ENCODE results near the gene COL9A1.

Gene COL9A1

DNA sequence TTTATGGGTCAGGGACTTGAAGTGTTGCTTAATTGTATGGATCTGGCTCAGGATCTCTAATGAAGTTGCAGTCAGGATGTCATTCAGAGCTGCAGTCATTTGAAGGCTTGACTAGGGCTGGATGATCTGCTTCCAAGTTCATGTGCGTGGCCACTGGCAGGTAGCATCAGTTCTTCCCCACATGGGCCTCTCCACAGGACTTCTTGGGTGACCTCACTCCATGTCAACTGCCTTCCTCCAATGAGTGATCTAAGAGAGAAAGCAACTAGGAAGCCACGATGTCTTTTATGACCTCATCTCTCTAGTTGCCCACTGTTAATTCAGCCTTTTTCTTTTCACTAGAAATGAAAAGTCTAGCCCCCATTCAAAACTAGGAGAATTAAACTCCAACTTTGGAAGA, 104.1 kb downstream of the COL9A1 start:
- Histone ChIP-seq H3K27ac (ENCODE audit: low read length) (no peak overlapping the region), H3K9ac (ENCODE audit: low read depth, low read length) (no peak overlapping the region), H3K79me2 (ENCODE audit: insufficient read depth, low read length) (no peaks in the 10 kb centered on the region), H3K27me3 (ENCODE audit: insufficient read depth, low read length, poor library complexity) (no peaks in the 10 kb centered on the region), H4K20me1 (ENCODE audit: insufficient read depth, low read length) (no peaks in the 10 kb centered on the region), H3K4me2 (ENCODE audit: insufficient read depth, low read length) (no peak overlapping the region), H3K36me3 (ENCODE audit: insufficient read depth, low read length) (no peaks in the 10 kb centered on the region), H3K9me3 (ENCODE audit: insufficient read depth, low read length, severe bottlenecking) (no peaks in the 10 kb centered on the region), H3K4me3 (ENCODE audit: low read depth in 1 of 2, low read length in 2 of 2) (no peak overlapping the region), H2AFZ (ENCODE audit: low read depth, low read length) (no peak overlapping the region), H3K4me1 (ENCODE audit: insufficient read depth, low read length) (no peaks in the 10 kb centered on the region)
- ATAC-seq (ENCODE audit: insufficient read depth, low read depth) (no peak), DNase-seq (no peak)
- TF ChIP-seq, protein P1, sequence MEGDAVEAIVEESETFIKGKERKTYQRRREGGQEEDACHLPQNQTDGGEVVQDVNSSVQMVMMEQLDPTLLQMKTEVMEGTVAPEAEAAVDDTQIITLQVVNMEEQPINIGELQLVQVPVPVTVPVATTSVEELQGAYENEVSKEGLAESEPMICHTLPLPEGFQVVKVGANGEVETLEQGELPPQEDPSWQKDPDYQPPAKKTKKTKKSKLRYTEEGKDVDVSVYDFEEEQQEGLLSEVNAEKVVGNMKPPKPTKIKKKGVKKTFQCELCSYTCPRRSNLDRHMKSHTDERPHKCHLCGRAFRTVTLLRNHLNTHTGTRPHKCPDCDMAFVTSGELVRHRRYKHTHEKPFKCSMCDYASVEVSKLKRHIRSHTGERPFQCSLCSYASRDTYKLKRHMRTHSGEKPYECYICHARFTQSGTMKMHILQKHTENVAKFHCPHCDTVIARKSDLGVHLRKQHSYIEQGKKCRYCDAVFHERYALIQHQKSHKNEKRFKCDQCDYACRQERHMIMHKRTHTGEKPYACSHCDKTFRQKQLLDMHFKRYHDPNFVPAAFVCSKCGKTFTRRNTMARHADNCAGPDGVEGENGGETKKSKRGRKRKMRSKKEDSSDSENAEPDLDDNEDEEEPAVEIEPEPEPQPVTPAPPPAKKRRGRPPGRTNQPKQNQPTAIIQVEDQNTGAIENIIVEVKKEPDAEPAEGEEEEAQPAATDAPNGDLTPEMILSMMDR (IDR thresholded peaks at IDR 0.05; ENCODE audit: borderline replicate concordance, extremely low read depth, low read length, poor library complexity, severe bottlenecking) = no peak
- no peak for TF ChIP-seq EZH2 (IDR thresholded peaks at IDR 0.05; ENCODE audit: borderline replicate concordance, low read depth, low read length, severe bottlenecking)

DNA sequence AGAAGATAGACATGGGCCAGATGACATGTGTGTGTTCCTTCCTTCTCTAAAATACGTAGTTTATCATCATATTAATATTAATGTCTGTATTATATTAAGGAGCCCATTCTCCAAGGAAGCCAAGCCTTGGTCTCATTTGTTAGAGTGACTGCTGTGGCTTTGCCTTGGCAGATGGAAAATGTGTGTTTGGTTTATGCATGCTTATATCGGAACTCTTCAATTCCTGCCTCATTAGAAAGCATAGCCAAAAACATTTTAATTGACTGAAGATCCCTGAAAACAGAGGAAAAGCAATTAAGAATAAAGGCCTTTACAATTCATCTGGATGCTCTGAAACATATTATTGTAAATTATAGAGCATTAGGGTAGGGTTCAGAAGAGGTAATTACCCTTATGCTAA, 106.4 kb downstream of the COL9A1 start:
- no peak overlapping the region for H2AFZ ChIP-seq (ENCODE audit: low read depth, low read length)
- no peaks in the 10 kb centered on the region for H3K36me3 ChIP-seq (ENCODE audit: insufficient read depth, low read length)
- DNase-seq (no peak), ATAC-seq (ENCODE audit: insufficient read depth, low read depth) (no peak)
- H3K4me3 ChIP-seq (ENCODE audit: low read depth in 1 of 2, low read length in 2 of 2) = no peak overlapping the region
- H4K20me1 ChIP-seq (ENCODE audit: insufficient read depth, low read length) = no peaks in the 10 kb centered on the region
- H3K79me2 ChIP-seq (ENCODE audit: insufficient read depth, low read length) = no peaks in the 10 kb centered on the region
- no peaks in the 10 kb centered on the region for H3K4me1 ChIP-seq (ENCODE audit: insufficient read depth, low read length)
- peaks cover 4% of the 10 kb centered on the region for H3K27me3 ChIP-seq (ENCODE audit: insufficient read depth, low read length, poor library complexity)
- no peak overlapping the region for H3K9ac ChIP-seq (ENCODE audit: low read depth, low read length)
- no peaks in the 10 kb centered on the region for H3K9me3 ChIP-seq (ENCODE audit: insufficient read depth, low read length, severe bottlenecking)
- no peak overlapping the region for H3K27ac ChIP-seq (ENCODE audit: low read length)
- TF ChIP-seq, protein P1 (IDR thresholded peaks at IDR 0.05; ENCODE audit: borderline replicate concordance, extremely low read depth, low read length, poor library complexity, severe bottlenecking) = no peak
- no peak for TF ChIP-seq EZH2 (IDR thresholded peaks at IDR 0.05; ENCODE audit: borderline replicate concordance, low read depth, low read length, severe bottlenecking)
- H3K4me2 ChIP-seq (ENCODE audit: insufficient read depth, low read length) = no peak overlapping the region

DNA sequence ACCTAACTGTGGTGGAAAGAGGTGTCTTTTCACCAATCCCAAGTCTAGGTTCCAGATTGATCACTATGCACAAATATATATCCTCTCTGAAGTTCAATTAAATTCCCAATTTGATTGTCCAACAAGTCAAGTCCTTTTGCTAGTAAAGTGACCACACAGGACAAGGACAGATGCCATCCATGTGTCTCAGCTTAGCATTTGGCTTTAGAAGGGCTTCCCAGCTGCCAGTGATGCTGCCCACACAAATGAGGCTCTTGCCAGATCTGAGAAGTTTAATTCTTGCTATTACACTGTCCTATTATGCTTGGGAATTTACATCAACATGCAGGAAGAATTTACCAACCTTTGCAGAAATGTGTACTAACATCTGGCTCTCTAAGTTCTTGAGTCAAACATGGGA, 108.5 kb downstream of the COL9A1 start:
- no peaks in the 10 kb centered on the region for H3K79me2 ChIP-seq (ENCODE audit: insufficient read depth, low read length)
- H3K9ac ChIP-seq (ENCODE audit: low read depth, low read length) = no peak overlapping the region
- no peak for ATAC-seq (ENCODE audit: insufficient read depth, low read depth)
- H3K4me3 ChIP-seq (ENCODE audit: low read depth in 1 of 2, low read length in 2 of 2) = no peak overlapping the region
- no peak for TF ChIP-seq EZH2 (IDR thresholded peaks at IDR 0.05; ENCODE audit: borderline replicate concordance, low read depth, low read length, severe bottlenecking)
- TF ChIP-seq, protein P1 (IDR thresholded peaks at IDR 0.05; ENCODE audit: borderline replicate concordance, extremely low read depth, low read length, poor library complexity, severe bottlenecking) = no peak
- no peaks in the 10 kb centered on the region for H4K20me1 ChIP-seq (ENCODE audit: insufficient read depth, low read length)
- no peak for DNase-seq
- H3K4me1 ChIP-seq (ENCODE audit: insufficient read depth, low read length) = no peaks in the 10 kb centered on the region
- H3K27ac ChIP-seq (ENCODE audit: low read length) = no peak overlapping the region
- H3K27me3 ChIP-seq (ENCODE audit: insufficient read depth, low read length, poor library complexity) = peaks cover 4% of the 10 kb centered on the region
- H3K9me3 ChIP-seq (ENCODE audit: insufficient read depth, low read length, severe bottlenecking) = no peaks in the 10 kb centered on the region
- no peak overlapping the region for H3K4me2 ChIP-seq (ENCODE audit: insufficient read depth, low read length)
- H2AFZ ChIP-seq (ENCODE audit: low read depth, low read length) = no peak overlapping the region
- no peaks in the 10 kb centered on the region for H3K36me3 ChIP-seq (ENCODE audit: insufficient read depth, low read length)

DNA sequence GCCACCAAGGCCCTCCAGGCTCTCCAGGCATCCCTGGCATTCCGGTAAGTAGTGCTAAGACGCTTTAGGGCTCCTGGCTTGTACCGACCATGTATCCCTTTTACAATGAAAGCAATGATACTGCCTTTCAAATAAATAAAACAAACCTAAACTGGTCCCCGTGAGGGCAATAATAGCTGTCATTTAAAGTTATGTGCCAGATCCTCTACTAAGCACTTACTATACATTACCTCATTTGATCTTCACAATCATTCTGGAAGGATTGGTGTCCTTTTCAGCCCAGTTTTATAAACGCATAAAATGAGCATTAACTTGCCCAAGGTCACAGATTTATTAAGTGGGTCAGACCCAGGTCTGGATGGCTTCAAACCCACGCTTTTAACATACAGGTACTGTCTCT, 114.7 kb downstream of the COL9A1 start:
- TF ChIP-seq, protein P1 (IDR thresholded peaks at IDR 0.05; ENCODE audit: borderline replicate concordance, extremely low read depth, low read length, poor library complexity, severe bottlenecking) = no peak
- no peak for TF ChIP-seq EZH2 (IDR thresholded peaks at IDR 0.05; ENCODE audit: borderline replicate concordance, low read depth, low read length, severe bottlenecking)
- no peak overlapping the region for H3K27ac ChIP-seq (ENCODE audit: low read length)
- no peak overlapping the region for H3K9ac ChIP-seq (ENCODE audit: low read depth, low read length)
- no peak overlapping the region for H3K4me3 ChIP-seq (ENCODE audit: low read depth in 1 of 2, low read length in 2 of 2)
- no peaks in the 10 kb centered on the region for H3K4me1 ChIP-seq (ENCODE audit: insufficient read depth, low read length)
- ATAC-seq (ENCODE audit: insufficient read depth, low read depth) = no peak
- no peak overlapping the region for H2AFZ ChIP-seq (ENCODE audit: low read depth, low read length)
- H3K9me3 ChIP-seq (ENCODE audit: insufficient read depth, low read length, severe bottlenecking) = no peaks in the 10 kb centered on the region
- H3K4me2 ChIP-seq (ENCODE audit: insufficient read depth, low read length) = no peak overlapping the region
- H4K20me1 ChIP-seq (ENCODE audit: insufficient read depth, low read length) = no peaks in the 10 kb centered on the region
- peaks cover 4% of the 10 kb centered on the region for H3K27me3 ChIP-seq (ENCODE audit: insufficient read depth, low read length, poor library complexity)
- no peaks in the 10 kb centered on the region for H3K36me3 ChIP-seq (ENCODE audit: insufficient read depth, low read length)
- no peak for DNase-seq
- no peaks in the 10 kb centered on the region for H3K79me2 ChIP-seq (ENCODE audit: insufficient read depth, low read length)
